GM21825 (cell line): ENCODE results near the gene KCNN3.
"Not testable (repeated sequence)": the region's sequence is repeated elsewhere in the genome, so short reads cannot be mapped to it uniquely, and the experiment has no call there.

Experiments
- ATAC-seq: cut with Tn5 transposase; IDR thresholded peaks from one replicate; pipeline ENCODE4 v1.9.1; 2021; ENCODE audit warnings: mild to moderate bottlenecking, moderate library complexity; ENCODE audit not compliant: unreplicated experiment

KCNN3 gene

GRCh38 chr1:154870115-154870571 lies at the start of gene KCNN3:
Gene KCNN3, minus strand, starts transcription at chr1:154870281. Its CDS starts 317 bp downstream, at chr1:154869964.
- ATAC-seq: peak; percentile 71

- no peak for ATAC-seq
These were observed 43.2 kb upstream of the KCNN3 start for GRCh38 chr1:154913273-154913672.

GRCh38 chr1:154912755-154913154 lies 42.7 kb upstream of the KCNN3 start:
- ATAC-seq: no peak

GRCh38 chr1:154911691-154912550 lies 41.8 kb upstream of the KCNN3 start:
- no peak for ATAC-seq

- ATAC-seq: no peak
These were observed 40.8 kb upstream of the KCNN3 start for GRCh38 chr1:154910851-154911250.

- ATAC-seq: no peak
These were observed 38.9 kb upstream of the KCNN3 start for GRCh38 chr1:154908937-154909336.

- ATAC-seq: not testable (repeated sequence)
These were observed 38.0 kb upstream of the KCNN3 start for GRCh38 chr1:154908129-154908528.

GRCh38 chr1:154906621-154907081 lies 36.6 kb upstream of the KCNN3 start:
- ATAC-seq: no peak

GRCh38 chr1:154902938-154903566 lies 33.0 kb upstream of the KCNN3 start:
- ATAC-seq: no peak

- no peak for ATAC-seq
These were observed 31.5 kb upstream of the KCNN3 start for GRCh38 chr1:154901591-154901990.

- no peak for ATAC-seq
These were observed 29.0 kb upstream of the KCNN3 start for GRCh38 chr1:154899041-154899440.

- ATAC-seq: no peak
These were observed 26.7 kb upstream of the KCNN3 start for GRCh38 chr1:154896771-154897286.

- ATAC-seq: no peak
These were observed 25.7 kb upstream of the KCNN3 start for GRCh38 chr1:154895798-154896197.

- no peak for ATAC-seq
These were observed 21.4 kb upstream of the KCNN3 start for GRCh38 chr1:154891452-154891851.

GRCh38 chr1:154888757-154889156 lies 18.7 kb upstream of the KCNN3 start:
- no peak for ATAC-seq

GRCh38 chr1:154886281-154887015 lies 16.4 kb upstream of the KCNN3 start:
- ATAC-seq: no peak

GRCh38 chr1:154884869-154885701 lies 15.0 kb upstream of the KCNN3 start:
- ATAC-seq: no peak

- no peak for ATAC-seq
These were observed 14.1 kb upstream of the KCNN3 start for GRCh38 chr1:154883919-154884868.
